LoVo (cell line): ENCODE results near the gene CADM2.

Experiments used
- DNase-seq: peaks from one replicate; pipeline ENCODE4 v3.0.0-alpha.2; 2016; ENCODE audit warnings: low spot score

The CADM2 gene

GRCh38 chr3:85808755-85809154 lies 850.0 kb downstream of the CADM2 start:
- DNase-seq: no peak

- DNase-seq: peak; percentile 22
Observed at GRCh38 chr3:85821130-85821756, 862.5 kb downstream of the CADM2 start.

GRCh38 chr3:85835857-85836440 lies 877.2 kb downstream of the CADM2 start:
- no peak for DNase-seq

GRCh38 chr3:85837402-85837801 lies 878.6 kb downstream of the CADM2 start:
- DNase-seq: no peak

GRCh38 chr3:85838921-85839320 lies 880.1 kb downstream of the CADM2 start:
- no peak for DNase-seq

- DNase-seq: no peak
Observed at GRCh38 chr3:85842081-85842480, 883.3 kb downstream of the CADM2 start.

- DNase-seq: no peak
Observed at GRCh38 chr3:85846940-85847339, 888.2 kb downstream of the CADM2 start.

- DNase-seq: no peak
Observed at GRCh38 chr3:85851071-85851470, 892.3 kb downstream of the CADM2 start.

- DNase-seq: no peak
Observed at GRCh38 chr3:85853805-85854204, 895.0 kb downstream of the CADM2 start.

GRCh38 chr3:85862893-85863455 lies 904.2 kb downstream of the CADM2 start:
- DNase-seq: no peak

GRCh38 chr3:85864896-85865295 lies 906.1 kb downstream of the CADM2 start:
- DNase-seq: no peak

- DNase-seq: no peak
Observed at GRCh38 chr3:85867072-85867471, 908.3 kb downstream of the CADM2 start.

GRCh38 chr3:85875589-85875988 lies 916.8 kb downstream of the CADM2 start:
- DNase-seq: no peak

GRCh38 chr3:85877631-85878030 lies 918.8 kb downstream of the CADM2 start:
- DNase-seq: no peak

GRCh38 chr3:85881833-85882393 lies 923.1 kb downstream of the CADM2 start:
- no peak for DNase-seq

- DNase-seq: no peak
Observed at GRCh38 chr3:85890043-85890555, 931.3 kb downstream of the CADM2 start.

GRCh38 chr3:85903434-85903833 lies 944.6 kb downstream of the CADM2 start:
- no peak for DNase-seq

- peak; percentile 5 for DNase-seq
Observed at GRCh38 chr3:85912980-85913379, 954.2 kb downstream of the CADM2 start.

GRCh38 chr3:85922374-85922773 lies 963.6 kb downstream of the CADM2 start:
- no peak for DNase-seq

GRCh38 chr3:85930718-85931117 lies 971.9 kb downstream of the CADM2 start:
- no peak for DNase-seq

- DNase-seq: no peak
Observed at GRCh38 chr3:85933326-85933725, 974.5 kb downstream of the CADM2 start.

- no peak for DNase-seq
Observed at GRCh38 chr3:85935171-85935570, 976.4 kb downstream of the CADM2 start.

GRCh38 chr3:85939074-85939482 lies 980.3 kb downstream of the CADM2 start:
- DNase-seq: no peak
